ENCODE data around the gene FAM167B.

The FAM167B gene

DNA sequence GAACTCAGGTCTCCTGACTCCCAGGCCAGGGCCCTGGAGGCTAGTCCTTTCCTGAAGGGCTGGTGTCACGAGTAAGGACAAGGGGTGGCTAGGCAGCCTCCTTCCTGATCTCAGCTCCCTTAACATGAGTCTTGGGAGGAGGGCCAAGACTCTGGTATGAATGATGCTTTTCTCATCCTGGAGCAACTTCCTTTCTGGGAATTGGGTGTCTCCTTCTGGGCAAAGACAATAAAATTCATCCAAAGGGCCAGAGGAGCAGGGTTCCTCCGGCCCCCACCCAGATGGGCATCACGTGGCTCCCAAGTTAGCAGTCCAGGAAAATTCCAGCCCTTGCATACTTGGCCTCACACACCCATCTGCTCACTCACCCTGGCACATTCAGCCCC is at the start of gene FAM167B:
Gene FAM167B (plus strand): TSS at position 335 of the 386 bp plus-strand sequence. CDS start 200 bp downstream, outside the sequence.
- no peak for DNase-seq (ENCODE audit: low read depth)

DNA sequence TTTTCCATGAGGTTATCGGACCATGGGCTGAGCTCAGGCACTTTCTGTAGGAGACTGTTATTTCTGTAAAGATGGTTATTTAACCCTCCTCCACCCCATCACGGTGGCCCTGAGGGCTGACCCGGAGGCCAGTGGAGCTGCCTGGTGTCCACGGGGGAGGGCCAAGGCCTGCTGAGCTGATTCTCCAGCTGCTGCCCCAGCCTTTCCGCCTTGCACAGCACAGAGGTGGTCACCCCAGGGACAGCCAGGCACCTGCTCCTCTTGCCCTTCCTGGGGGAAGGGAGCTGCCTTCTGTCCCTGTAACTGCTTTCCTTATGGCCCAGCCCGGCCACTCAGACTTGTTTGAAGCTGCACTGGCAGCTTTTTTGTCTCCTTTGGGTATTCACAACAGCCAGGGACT is 49.2 kb upstream of the FAM167B start:
- no peak for DNase-seq (ENCODE audit: low read depth)

DNA sequence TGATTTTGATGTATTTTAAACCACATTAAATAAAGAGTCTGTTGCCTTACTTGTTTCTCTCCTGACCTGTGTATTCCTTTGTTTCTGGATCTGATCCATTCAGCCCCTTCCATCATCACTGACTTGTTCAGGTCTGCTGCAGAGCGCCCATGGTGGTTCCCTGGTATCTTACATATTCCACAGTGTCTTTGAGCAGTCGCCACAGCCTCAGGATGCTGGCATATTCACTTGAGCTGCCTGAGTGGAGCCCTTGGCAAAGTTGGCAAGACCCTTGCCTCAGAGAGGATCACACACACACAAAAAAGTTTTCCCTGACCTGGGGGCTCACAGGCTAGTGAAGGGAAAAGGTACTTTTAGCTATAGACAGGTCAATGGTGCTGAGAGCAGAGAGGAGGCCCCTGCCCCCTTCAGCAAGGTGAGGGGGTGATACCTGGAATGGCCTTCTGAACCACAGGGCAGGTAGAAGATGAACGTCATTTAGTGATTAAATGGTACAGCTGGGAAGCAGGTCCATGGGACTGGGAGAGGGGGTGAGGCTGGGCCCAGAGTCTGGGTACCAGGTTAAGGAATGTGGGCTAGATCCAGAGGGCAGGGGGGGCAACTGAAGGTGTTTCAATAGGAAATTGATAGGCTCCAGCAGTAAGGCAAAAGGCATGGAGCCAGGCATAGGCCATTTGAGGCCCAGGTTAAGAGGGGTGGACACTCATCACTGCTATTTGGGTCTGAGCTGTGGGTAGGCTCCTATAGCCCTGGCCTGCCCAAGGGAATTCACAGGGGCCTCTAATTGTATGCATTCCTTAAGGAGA is 48.6 kb upstream of the FAM167B start:
- no peak for DNase-seq (ENCODE audit: low read depth)

DNA sequence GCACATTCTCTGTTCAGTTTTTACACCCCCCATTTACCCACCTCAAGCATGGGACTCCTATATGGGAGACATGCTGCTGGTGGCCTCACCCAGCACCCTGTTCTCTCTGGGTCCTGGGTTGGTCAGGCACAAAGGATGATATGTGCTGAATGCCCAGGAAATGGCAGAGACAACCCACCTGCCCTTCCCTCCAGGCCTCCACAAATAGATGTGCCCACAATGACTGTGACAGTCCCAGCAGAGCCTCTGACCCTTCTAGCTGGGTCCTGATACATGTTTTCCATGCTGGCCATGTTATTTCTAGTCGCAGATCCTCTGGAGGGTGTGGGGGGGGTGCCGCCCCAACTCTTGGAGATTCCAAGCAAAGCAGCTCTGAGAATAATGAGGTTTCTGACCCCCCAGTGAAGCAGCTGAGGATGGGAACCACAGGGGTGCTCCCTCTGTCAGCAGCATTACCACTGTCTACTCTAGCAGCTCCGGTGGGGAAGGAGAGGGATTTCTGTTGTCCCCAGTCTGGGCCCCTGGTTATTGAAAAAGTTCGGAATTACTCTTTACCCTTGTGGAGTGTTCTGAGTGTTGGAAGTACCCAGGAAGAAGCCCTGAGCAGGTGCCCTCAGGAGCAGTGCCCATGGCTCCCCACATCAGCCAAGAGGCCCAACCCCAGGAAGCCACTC is 47.8 kb upstream of the FAM167B start:
- no peak for DNase-seq (ENCODE audit: low read depth)

DNA sequence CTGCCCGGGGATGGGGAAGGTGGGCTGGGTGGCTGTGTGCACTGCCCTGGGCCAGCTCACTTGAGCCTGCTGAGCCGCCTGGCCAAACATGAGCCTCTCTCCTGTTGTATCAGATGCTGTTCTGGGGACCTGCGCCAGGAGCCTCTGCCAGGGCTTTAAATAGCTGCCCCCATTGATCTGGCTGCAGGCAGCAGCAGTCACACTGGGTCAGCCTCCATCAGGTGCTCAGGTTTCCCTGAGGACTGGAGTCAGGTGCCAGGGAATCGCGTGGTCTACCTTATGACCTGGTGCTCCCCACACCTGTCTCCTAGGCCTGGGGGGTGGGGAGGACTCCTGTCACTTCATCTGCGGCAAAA is 47.3 kb upstream of the FAM167B start:
- no peak for DNase-seq (ENCODE audit: low read depth)

DNA sequence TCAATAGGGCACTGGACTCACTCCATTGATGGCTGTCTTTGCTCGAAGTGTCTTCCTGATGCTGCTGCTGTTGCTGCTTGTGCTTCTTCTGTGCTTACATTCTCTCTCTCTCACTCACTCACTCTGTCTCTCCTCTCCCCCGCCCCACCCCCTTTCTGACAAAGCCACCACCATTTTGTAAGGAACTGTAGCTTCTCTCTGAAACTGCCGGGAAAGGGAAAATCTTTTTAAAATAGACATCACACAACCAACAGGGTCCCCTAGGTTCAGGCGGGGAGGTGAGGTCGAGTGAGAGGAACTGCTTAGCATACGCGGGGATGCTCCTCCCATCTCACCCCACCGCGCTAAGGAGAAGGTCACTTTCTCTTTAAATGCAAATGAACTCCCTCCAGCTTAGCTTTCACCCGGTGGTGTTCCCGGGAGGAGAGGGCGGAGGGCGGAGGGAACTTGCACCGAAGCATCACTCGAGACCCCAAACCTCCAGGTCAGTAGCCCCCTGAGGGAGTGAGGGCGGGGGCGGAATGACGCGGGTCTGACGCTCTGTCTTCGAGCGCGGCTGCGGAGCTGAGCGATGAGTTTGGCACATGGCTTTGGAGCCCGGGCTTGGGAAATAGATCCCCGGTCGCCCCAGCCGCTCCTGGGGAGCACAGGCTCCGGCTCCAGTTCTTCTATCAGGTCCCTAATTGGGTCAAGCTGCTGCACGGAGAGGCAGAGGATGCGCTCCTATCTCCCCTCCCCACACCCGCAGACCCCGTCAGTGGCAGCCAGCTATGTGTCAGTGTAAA is 46.6 kb upstream of the FAM167B start, which contains the start of gene CCDC28B:
Gene CCDC28B (plus strand): TSS at position 370 of the 785 bp plus-strand sequence. CDS start 1,341 bp downstream, outside the sequence.
- peak; percentile 46 for DNase-seq (ENCODE audit: low read depth)

DNA sequence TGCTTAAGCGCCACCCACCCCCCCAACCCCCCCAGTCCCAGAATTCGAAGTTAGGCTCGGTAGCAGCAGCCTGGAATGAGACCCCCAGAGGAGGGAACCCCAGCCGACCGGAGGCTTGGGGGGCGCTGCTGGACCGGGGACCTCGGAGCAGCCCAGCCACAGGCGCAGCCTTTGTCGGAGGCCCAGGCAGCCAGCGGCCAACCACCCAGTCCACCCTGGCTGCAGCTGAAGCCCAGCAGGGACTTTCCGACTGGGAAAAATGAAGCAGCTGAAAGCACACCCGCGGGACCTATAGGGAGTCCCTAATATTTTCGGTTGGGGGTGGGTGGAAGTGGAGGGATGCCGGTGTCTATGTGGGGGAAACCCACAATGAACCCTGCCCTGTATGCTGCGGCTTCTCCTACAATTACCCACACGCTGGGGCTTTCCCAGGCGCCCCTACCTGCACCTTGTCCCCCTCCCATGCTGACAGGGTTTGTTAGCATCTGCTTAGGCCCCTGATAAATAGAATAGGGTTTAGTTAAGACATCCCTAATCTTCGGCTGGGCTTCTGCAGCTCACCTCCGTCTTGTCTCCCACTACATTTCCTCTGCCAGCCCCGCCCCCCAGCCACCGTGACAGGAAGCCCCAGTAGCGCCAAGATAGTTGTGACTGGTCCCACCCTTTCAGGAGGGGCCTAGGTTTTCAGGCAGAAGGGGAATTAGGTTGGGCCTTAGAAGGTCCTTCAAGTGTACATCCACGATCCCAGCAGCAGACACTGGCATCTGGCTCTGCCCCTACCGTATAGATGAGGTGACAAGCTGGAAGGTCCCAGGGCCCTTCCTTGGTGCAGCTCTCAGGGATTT is 45.8 kb upstream of the FAM167B start:
- DNase-seq (ENCODE audit: low read depth): peak; percentile 83

DNA sequence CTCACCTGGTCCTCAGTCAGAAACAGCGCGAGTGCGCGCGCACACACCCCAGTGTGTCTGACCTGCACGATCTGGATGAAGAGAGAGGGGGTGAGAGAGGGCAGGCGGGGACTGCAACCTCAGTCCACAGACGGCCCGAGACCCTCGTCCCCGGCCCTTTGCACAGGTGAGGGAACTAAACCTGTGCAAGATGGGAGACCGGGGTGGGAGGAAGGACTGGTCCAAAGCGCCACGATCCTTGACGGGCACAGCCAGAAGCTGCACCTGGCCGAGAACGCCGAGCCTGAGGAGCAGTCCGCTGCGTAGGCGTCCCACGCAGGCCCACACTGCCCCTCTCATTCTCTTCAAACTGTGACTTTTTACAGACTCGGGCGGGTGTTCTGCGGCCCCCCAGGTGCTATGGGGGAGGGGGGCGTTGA is 42.1 kb upstream of the FAM167B start:
- no peak for DNase-seq (ENCODE audit: low read depth)

DNA sequence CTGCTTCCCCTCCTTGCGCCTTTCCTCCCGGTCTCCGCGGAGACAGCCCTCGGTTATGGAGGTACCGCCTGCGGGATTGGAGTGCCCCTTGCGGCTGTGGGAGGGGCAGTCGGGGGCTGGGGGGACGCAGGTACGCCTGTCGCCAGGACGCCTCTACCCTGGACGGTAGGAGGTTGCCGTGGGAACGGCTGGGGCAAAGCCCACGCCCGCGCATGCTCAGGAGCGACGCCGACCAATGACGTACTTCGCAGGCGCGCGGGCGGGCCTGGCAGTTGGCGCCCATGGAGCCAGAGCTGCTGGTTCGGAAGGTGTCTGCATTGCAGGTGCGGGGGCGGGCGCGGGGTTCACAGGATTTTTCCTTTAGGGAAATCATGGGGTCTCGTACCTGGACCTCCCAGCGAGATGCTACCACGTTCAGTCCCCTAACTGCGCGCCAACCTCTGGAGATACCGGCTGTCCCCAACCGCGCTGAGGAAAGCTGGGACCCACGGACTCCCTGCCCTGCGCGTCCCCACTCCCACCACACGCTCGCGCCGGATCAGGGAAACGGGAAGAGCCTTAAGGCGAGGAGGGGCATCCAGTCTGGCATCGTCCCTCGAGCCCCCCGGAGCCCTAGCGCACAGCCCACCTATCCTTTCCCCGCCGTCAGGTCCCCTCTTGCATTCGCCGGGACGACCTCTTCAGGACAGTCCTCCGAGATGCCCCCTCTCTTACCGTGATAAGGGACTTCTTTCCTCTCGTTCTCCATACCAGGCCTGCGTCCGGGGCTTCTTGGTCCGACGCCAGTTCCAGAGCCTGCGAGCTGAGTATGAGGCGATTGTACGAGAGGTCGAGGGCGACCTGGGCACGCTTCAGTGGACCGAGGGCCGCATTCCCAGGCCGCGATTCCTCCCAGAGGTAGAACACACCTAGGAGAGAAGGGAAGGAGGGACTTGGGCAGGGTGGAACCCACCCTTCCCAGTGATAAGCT is 41.3 kb upstream of the FAM167B start, which contains the start of gene IQCC:
Gene IQCC (plus strand): TSS at position 271 of the 970 bp plus-strand sequence. CDS start 11 bp downstream, at position 282.
- DNase-seq (ENCODE audit: low read depth): peak; percentile 78

DNA sequence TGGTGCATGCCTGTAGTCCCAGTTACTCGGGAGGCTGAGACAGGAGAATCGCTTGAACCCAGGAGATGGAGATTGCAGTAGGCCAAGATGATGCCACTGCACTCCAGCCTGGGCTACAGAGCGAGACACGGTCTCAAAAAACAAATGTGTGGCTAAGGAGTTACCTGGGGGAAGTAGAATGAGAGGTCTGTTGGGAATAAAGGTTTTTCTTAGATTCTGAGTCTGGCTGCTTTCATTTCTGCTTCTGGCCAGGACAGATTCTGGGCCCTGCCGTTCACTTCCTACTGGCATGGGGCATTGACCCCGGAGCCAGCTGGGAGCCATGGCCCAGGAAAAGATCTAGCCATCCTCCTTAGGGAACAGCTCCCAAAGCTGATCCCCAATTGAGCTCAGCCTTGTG is 38.6 kb upstream of the FAM167B start:
- no peak for DNase-seq (ENCODE audit: low read depth)

DNA sequence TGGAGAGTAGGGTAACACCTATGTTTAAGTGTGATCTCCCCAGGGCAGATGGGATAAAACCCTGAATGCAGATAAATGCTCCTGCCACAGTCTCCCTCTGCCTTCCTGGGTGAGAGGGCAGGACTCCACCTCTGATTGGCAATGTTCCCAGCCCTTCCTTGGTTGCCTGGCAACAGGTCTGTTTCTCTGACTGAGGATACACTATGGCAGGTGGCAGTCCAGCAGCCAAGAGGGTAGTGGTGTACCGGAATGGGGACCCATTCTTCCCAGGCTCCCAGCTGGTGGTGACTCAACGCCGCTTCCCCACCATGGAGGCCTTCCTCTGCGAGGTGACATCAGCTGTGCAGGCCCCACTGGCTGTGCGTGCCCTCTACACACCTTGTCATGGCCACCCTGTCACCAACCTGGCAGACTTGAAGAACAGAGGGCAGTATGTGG is 38.1 kb upstream of the FAM167B start, which contains the start of gene DCDC2B:
Gene DCDC2B (plus strand): TSS at position 199 of the 438 bp plus-strand sequence. CDS start 5 bp downstream, at position 204.
- DNase-seq (ENCODE audit: low read depth): no peak

DNA sequence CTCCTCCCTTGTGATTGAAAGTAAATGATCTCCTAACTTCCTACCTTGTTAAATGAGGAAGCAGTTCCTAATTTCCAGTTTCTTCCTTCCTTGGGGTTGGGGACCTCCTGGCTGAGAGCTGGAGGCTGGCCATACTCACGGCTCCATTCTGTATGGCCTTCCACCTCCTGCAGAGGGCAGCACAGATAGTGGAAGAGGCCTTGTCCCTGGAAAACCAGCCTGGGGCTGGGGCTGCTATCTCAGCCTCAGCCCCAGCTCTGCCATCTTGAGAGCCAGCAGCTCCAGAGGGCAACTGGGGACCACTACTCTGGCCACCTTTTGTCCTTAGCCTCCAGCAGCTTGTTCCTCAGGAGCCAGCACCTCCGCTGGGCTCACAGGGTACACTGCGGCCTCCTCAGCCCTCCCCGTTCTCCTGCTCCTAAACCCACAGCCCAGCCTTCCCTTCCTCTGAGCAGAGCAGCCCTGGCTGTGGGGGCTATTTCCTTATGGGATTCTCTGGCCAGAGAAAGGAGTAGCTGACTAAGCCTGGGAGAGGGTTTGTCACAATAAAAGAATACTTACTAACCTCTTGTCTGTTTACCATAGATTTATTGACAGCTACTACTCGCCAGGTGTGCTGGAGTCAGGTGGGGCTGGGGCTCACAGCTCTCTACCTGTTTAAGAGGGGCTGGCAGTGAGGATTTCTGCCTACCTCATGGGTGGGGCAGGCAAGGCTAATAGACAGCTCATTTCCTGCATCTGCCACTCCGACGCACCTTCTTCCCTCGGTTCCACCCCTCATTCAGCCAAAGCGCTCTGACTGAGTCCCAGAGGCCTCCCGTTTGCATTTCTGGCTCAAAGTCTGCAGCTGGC is 31.2 kb upstream of the FAM167B start:
- no peak for DNase-seq (ENCODE audit: low read depth)

DNA sequence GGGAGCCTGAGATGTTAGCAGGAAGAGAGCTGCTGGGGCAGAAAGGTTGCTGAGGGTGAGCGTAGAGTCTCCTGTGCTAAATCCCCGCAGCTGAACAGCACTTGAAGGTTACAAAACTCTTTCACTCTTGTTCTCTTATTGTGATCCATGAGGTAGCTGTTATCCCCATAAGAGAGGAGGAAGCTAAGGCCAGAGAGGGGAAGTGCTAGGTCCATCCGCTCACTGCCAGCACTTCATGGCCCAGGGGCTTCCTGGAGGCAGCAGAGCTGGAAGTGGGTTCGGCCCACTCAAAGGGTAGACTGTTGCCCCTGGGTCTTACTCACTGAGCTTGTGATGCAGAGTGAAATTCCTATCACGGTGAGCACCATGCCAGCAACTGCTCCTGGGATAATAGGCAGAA is 30.5 kb upstream of the FAM167B start:
- DNase-seq (ENCODE audit: low read depth): no peak

DNA sequence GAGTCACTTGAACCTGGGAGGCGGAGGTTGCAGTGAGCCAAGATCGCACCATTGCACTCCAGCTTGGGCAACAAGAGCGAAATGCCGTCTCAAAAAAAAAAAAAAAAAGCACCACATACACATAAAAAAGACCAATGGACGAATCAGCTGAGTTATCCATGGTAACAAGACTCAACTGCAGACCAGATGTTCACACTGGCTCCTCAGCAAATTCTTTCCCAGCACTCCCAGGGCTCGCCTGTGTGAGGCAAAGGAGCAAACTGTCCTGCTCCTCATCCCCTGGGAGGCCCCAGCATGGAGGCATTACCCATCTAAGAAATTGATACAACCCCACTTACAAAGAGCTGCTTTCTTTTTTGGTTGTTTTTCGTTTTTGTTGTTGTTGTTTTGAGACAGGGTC is 28.0 kb upstream of the FAM167B start:
- DNase-seq (ENCODE audit: low read depth): no peak

DNA sequence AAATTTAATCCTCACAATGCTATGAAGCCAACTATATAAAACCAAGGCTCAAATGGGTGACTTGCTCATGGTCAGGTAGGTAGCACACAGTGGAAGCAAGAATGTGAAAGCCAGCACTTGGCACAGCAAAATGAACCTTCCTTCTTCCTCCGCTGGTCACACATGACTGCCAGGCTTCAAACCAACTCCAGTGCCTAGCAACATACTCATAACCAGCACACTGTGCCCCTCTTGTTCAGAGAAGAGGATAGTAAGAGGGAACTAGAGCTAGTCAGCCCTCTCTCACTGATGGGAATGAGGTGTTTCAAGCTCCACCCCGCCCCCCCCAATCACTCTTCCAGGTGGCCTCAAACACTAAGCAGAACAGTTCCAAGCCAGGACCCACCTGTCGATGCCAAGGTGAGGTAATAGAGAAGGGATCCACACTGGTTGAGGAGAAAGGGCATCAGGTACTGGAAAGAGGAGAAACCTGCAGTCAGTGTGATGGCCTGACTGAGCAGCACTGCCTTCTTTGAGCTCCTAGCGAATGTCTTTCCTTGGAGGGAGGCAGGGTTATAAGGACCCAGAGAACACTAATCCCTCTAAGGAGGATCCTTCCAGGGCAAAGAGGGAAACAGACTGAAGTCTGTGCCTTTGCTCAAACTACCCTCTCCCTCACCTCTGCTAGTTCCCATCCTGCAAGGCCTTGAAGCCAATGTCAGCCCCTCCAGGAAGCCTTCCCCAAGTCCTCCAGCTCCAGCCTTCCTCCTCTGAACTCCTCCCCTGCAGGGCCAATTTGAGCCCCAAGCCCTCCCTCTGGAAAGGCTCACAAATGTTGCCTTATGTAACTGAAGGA is 26.1 kb upstream of the FAM167B start:
- DNase-seq (ENCODE audit: low read depth): no peak

DNA sequence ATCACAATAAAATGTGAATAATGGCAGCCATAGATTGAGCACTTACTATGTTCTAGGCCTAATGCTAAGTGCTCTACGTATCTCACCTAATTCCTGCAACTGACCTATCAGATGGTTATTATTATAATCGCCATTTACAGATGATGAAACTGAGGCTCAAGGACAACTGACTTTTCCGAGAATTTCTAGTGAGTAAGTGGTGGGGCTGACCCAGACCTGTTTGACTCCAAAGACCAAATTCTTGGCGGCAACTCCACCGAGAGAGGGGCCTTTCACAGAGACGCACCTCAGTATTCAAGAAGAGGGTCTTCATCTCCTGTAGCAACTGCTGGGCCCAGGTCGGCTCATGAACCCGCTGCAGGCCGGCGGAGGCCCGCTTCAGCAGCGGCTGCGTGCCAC is 25.4 kb upstream of the FAM167B start:
- DNase-seq (ENCODE audit: low read depth): no peak

DNA sequence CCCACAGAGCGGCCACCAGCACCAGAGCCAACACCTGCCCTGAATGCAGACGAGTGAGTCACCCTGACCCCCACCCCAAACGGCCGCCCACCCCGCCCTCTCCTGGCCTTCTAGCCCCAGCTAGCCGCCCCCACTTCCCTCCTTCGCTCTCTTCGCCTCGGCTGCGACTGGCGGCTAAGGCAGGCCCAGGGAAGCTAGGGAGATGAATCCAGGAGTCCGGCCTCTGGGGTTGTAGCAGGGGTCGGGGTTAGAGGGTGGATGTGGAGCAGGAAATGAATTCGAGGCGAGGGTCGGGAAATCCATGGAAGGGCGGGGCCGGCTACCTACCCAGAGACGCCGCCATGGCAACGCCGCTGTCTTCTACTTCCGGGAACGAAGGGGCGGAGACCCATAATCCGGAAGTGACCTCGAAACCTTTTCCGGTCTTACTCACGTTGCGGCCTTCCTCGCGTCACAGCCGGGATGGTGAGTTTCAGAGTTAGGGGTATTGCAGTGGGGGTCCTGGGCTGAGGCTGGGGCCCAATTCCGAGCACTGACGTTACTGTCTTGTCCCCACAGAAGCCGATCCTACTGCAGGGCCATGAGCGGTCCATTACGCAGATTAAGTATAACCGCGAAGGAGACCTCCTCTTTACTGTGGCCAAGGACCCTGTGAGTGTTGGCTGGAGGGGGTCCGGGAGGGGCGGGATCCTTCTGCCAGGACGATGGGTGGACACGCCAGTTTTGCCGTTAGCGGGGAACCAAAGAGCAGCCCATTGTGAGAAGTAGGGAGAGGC is 24.9 kb upstream of the FAM167B start, which contains the start of the genes EIF3I and TMEM234:
Gene EIF3I (plus strand): TSS at position 428 of the 776 bp plus-strand sequence. CDS start 35 bp downstream, at position 463.
Gene TMEM234 (minus strand): TSS at position 374 of the 776 bp plus-strand sequence. CDS start 31 bp downstream, at position 343.
- peak; percentile 87 for DNase-seq (ENCODE audit: low read depth)
